ENCODE data around the gene EEF1B2.
"Not testable (repeated sequence)": the region's sequence is repeated elsewhere in the genome, so short reads cannot be mapped to it uniquely, and the experiment has no call there.

The EEF1B2 gene

GRCh38 chr2:206168230-206168629 lies 8.5 kb downstream of the EEF1B2 start:
- DNase-seq = not testable (repeated sequence)

DNA sequence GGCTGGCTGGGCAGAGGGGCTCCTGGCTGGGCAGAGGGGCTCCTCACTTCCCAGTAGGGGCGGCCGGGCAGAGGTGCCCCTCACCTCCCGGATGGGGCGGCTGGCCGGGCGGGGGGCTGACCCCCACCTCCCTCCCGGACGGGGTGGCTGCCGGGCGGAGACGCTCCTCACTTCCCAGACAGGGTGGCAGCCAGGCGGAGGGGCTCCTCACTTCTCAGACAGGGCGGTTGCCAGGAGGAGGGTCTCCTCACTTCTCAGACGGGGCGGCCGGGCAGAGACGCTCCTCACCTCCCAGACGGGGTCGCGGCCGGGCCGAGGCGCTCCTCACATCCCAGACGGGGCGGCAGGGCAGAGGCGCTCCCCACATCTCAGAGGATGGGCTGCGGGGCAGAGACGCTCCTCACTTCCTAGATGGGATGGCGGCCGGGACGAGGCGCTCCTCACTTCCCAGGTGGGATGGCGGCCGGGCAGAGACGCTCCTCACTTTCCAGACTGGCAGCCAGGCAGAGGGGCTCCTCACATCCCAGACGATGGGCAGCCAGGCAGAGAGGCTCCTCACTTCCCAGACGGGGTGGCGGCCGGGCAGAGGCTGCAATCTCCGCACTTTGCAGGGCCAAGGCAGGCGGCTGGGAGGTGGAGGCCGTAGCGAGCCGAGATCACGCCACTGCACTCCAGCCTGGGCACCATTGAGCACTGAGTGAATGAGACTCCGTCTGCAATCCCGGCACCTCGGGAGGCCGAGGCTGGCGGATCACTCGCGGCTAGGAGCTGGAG lies 12.1 kb downstream of the EEF1B2 start:
- not testable (repeated sequence) for DNase-seq

DNA sequence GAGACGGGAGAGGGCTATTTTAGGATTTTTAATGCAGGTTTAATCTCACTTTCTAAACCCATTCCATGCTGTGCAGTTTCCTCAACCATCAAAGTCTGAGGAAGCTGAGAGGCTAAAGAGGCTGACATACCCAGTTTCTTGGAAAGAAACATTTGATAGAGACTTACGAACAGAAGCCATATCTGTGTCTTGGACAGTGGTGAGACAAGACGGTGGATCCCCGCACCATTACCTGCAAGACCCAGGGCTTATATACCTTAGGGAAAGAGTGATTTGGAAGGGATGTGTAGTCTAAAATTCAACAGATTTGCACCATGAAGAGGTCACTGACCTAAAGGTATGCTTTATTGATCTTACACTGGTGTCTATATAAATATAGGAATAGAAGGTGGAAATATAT lies 13.5 kb downstream of the EEF1B2 start:
- DNase-seq = no peak

- DNase-seq = no peak
These were observed 16.4 kb downstream of the EEF1B2 start for GRCh38 chr2:206176121-206176520.

DNA sequence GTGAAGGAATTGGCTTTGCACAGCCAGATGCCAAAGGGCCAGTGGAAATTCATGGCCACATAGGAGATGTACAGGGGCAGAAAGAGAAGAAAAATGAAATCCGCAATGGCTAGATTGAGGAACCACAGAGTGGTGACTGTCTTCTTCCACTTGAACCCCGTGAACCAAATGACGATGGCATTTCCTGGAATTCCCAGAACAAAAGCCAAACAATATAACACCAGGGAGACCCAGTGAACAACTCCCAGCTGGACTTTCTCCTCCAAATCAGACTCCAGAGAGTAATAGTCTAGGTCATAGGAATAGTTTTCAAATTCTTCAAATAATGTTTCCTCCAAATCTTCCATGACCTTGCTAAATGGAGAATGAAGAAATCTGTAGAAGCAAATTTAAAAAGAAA lies 17.2 kb downstream of the EEF1B2 start:
- no peak for DNase-seq

- DNase-seq = not testable (repeated sequence)
These were observed 21.8 kb downstream of the EEF1B2 start for GRCh38 chr2:206181526-206181925.

DNA sequence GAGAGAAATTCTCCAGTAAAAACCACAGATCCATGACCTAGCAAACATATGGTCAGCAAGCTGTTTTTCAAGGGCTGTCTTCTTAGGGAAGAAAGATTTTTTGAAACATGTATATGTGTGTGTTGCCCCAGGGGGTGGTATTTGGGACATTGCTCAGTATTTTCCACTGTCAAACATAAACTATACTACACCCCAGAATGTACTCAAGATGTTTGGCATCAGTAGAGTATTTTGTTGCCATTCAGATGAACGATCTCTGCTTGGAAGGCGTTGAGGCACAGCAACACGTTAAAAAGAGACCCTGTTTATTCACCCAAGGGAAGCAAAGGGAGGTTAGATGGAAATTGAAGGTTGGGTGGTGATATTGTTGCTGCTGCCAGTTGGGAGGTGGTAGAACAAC lies 30.0 kb downstream of the EEF1B2 start:
- DNase-seq = no peak

- DNase-seq = no peak
These were observed 30.4 kb downstream of the EEF1B2 start for GRCh38 chr2:206190111-206190510.

GRCh38 chr2:206190689-206191088 lies 31.0 kb downstream of the EEF1B2 start:
- DNase-seq = no peak

- DNase-seq = no peak
These were observed 32.5 kb downstream of the EEF1B2 start for GRCh38 chr2:206192157-206192556.

GRCh38 chr2:206193671-206194357 lies 34.1 kb downstream of the EEF1B2 start:
- no peak for DNase-seq

GRCh38 chr2:206198677-206199076 lies 39.0 kb downstream of the EEF1B2 start:
- no peak for DNase-seq

- no peak for DNase-seq
These were observed 41.6 kb downstream of the EEF1B2 start for GRCh38 chr2:206201075-206201848.

GRCh38 chr2:206202446-206202845 lies 42.8 kb downstream of the EEF1B2 start:
- no peak for DNase-seq

GRCh38 chr2:206203331-206203730 lies 43.6 kb downstream of the EEF1B2 start:
- no peak for DNase-seq

- DNase-seq = no peak
These were observed 45.0 kb downstream of the EEF1B2 start for GRCh38 chr2:206204710-206205109.

GRCh38 chr2:206207316-206207715 lies 47.6 kb downstream of the EEF1B2 start:
- not testable (repeated sequence) for DNase-seq

DNA sequence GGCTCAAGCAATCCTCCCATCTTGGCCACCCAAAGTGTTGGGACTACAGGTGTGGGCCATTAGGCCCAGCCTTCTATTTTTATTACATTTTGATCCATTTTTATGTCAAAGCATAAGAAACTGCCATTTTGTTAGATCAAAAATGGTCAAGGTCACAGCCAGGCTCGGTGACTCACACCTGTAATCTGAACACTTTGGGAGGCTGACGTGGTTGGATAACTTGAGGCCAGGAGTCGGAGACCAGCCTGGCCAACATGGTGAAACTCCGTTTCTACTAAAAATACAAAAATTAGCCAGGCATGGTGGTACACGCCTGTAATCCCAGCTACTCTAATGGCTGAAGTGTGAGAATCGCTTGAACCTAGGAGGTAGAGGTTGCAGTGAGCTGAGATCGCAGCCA lies 49.2 kb downstream of the EEF1B2 start:
- DNase-seq = no peak

- no peak for DNase-seq
These were observed 52.1 kb downstream of the EEF1B2 start for GRCh38 chr2:206211657-206212255.

All from CD4-positive, alpha-beta T cell treated with Interleukin-15 for 1 hour (primary cell).